HG03442 (cell line): ENCODE measurements around the gene GPX7.
A peak's percentile ranks its signal among the peaks of the same experiment; 100 is the strongest.

ENCODE experiments used
- ATAC-seq: cut with Tn5 transposase; IDR thresholded peaks from one replicate; pipeline ENCODE4 v1.9.1; 2021; ENCODE audit warnings: mild to moderate bottlenecking, moderate library complexity; ENCODE audit not compliant: unreplicated experiment

Gene GPX7

GRCh38 chr1:52628614-52629324 lies 26.6 kb downstream of the GPX7 start:
- ATAC-seq, result no peak

GRCh38 chr1:52629325-52629643 lies 27.1 kb downstream of the GPX7 start:
- ATAC-seq, result no peak

GRCh38 chr1:52629667-52630066 lies 27.5 kb downstream of the GPX7 start:
- ATAC-seq, result no peak

- no peak for ATAC-seq
Observed at GRCh38 chr1:52631759-52632331, 29.7 kb downstream of the GPX7 start.

- ATAC-seq, result no peak
Observed at GRCh38 chr1:52632732-52633290, 30.6 kb downstream of the GPX7 start, which contains the start of gene SHISAL2A. Gene SHISAL2A, plus strand, starts transcription at chr1:52633168. Its CDS starts 326 bp downstream, at chr1:52633494.

- ATAC-seq, result no peak
Observed at GRCh38 chr1:52633291-52633754, 31.2 kb downstream of the GPX7 start.

- ATAC-seq, result no peak
Observed at GRCh38 chr1:52634111-52634510, 31.9 kb downstream of the GPX7 start.

- ATAC-seq, result no peak
Observed at GRCh38 chr1:52635321-52636089, 33.3 kb downstream of the GPX7 start.

- peak; percentile 73 for ATAC-seq
Observed at GRCh38 chr1:52636721-52637695, 34.8 kb downstream of the GPX7 start.

- no peak for ATAC-seq
Observed at GRCh38 chr1:52637946-52638345, 35.8 kb downstream of the GPX7 start.

- no peak for ATAC-seq
Observed at GRCh38 chr1:52640697-52641096, 38.5 kb downstream of the GPX7 start.

- no peak for ATAC-seq
Observed at GRCh38 chr1:52641307-52641706, 39.1 kb downstream of the GPX7 start.

- ATAC-seq, result no peak
Observed at GRCh38 chr1:52645261-52645660, 43.1 kb downstream of the GPX7 start.

- no peak for ATAC-seq
Observed at GRCh38 chr1:52651904-52652303, 49.7 kb downstream of the GPX7 start.

- no peak for ATAC-seq
Observed at GRCh38 chr1:52653207-52653849, 51.2 kb downstream of the GPX7 start.

GRCh38 chr1:52654063-52654462 lies 51.9 kb downstream of the GPX7 start:
- no peak for ATAC-seq

GRCh38 chr1:52657702-52658101 lies 55.5 kb downstream of the GPX7 start:
- no peak for ATAC-seq
